GM12891 (cell line): Measurements from ENCODE around the gene ACADM.

Experiments used
- POLR2A ChIP-seq: IDR thresholded peaks from 2 replicates; pipeline ENCODE4 v1.6.1; 2011; ENCODE audit warnings: low read depth, low read length, control low read depth
- POLR2AphosphoS5 ChIP-seq: IDR thresholded peaks from 2 replicates; pipeline ENCODE4 v1.6.1; 2011; ENCODE audit warnings: low read depth, low read length, control low read depth

- TF ChIP-seq POLR2AphosphoS5 (no peak), POLR2A (no peak)
Observed at GRCh38 chr1:75723989-75724471, 479 bp upstream of the ACADM start.
